Smooth muscle cell (in vitro differentiated cells): ENCODE data around the gene ATP13A2. TPM values are rescaled to one million over a fixed set of nuclear protein-coding genes. Genes with fewer than 3 reads are reported as not detected.

Source experiments
- DNase-seq: peaks from one replicate; lab custom pipeline; 2025; ENCODE audit not compliant: unreplicated experiment; lab: John Stamatoyannopoulos, UW
- H2AFZ ChIP-seq: fragments of 200-600 bp; sonication (generic); 2 replicates; pipeline ENCODE4 v1.6.0; 2016; ENCODE audit warnings: antibody characterized with exemption, low read depth, mild to moderate bottlenecking
- H3F3A ChIP-seq: fragments of 200-600 bp; sonication (generic); 2 replicates; pipeline ENCODE4 v1.6.0; 2017; ENCODE audit warnings: antibody characterized with exemption, low read depth
- H3K27ac ChIP-seq: fragments of 200-600 bp; sonication (generic); 2 replicates; pipeline ENCODE4 v1.5.1; 2016; ENCODE audit warnings: low read depth, mild to moderate bottlenecking
- H3K27me3 ChIP-seq: fragments of 200-600 bp; sonication (generic); 2 replicates; pipeline ENCODE4 v1.6.1; 2016; ENCODE audit warnings: low read depth, mild to moderate bottlenecking
- H3K36me3 ChIP-seq: fragments of 200-600 bp; sonication (generic); 2 replicates; pipeline ENCODE4 v1.5.1; 2016; ENCODE audit warnings: low read depth
- H3K4me1 ChIP-seq: fragments of 200-600 bp; sonication (generic); 2 replicates; pipeline ENCODE4 v1.5.1; 2016; ENCODE audit warnings: low read depth
- H3K4me2 ChIP-seq: fragments of 200-600 bp; sonication (generic); 2 replicates; pipeline ENCODE4 v1.6.0; 2016; ENCODE audit warnings: mild to moderate bottlenecking
- H3K4me3 ChIP-seq: fragments of 200-600 bp; sonication (generic); 2 replicates; pipeline ENCODE4 v1.5.1; 2016; ENCODE audit warnings: mild to moderate bottlenecking
- H3K79me2 ChIP-seq: fragments of 200-600 bp; sonication (generic); 2 replicates; pipeline ENCODE4 v1.6.0; 2016; ENCODE audit warnings: low read depth, mild to moderate bottlenecking
- H3K9ac ChIP-seq: fragments of 200-600 bp; sonication (generic); 2 replicates; pipeline ENCODE4 v1.6.0; 2016; ENCODE audit warnings: low read depth
- H3K9me3 ChIP-seq: fragments of 200-600 bp; sonication (generic); replicated peaks from 2 replicates; pipeline ENCODE4 v1.5.1; 2016; ENCODE audit warnings: low read depth
- H4K20me1 ChIP-seq: fragments of 200-600 bp; sonication (generic); 2 replicates; pipeline ENCODE4 v1.6.0; 2016; ENCODE audit warnings: low read depth
- CTCF ChIP-seq: fragments of 200-600 bp; sonication (generic); IDR thresholded peaks from 2 replicates; pipeline ENCODE4 v1.5.1; 2017; ENCODE audit warnings: borderline replicate concordance, mild to moderate bottlenecking, antibody characterized with exemption; ENCODE audit not compliant: insufficient read depth, poor library complexity, severe bottlenecking
- WGBS: methylation state at CpG from one replicate; pipeline ENCODE4 v1.1.7; 2016; ENCODE audit warnings: low lambda C conversion rate; 5-methylcytosine and 5-hydroxymethylcytosine counted together
- polyA plus RNA-seq: library from polyadenylated mRNA; unstranded; fragments of >200 nt; fragmentation: Nextera tagmentation; extraction: Ambion mirVana; gene quantifications from 2 replicates; pipeline ENCODE4 v1.2.1, GENCODE V29; 2016
- total RNA-seq: library from RNA; depleted of rRNA; stranded (reverse); fragments of >200 nt; gene quantifications from 2 replicates; pipeline ENCODE4 v1.2.3, GENCODE V29; 2014

Gene ATP13A2
- total and polyA plus RNA-seq, 2 experiments from 2014 or later, result 27.7 to 42.3 TPM

GRCh38 chr1:17043676-17044075 is 31.9 kb upstream of the ATP13A2 start:
- peaks cover 59% of the 10 kb centered on the region for H4K20me1 ChIP-seq
- no peaks in the 10 kb centered on the region for H3F3A ChIP-seq
- no peak for TF ChIP-seq CTCF
- no peak overlapping the region for H3K4me2 ChIP-seq
- H2AFZ ChIP-seq, result no peak overlapping the region
- no peaks in the 10 kb centered on the region for H3K9me3 ChIP-seq
- no peaks in the 10 kb centered on the region for H3K27me3 ChIP-seq
- H3K4me1 ChIP-seq, result no peaks in the 10 kb centered on the region
- peaks cover 26% of the 10 kb centered on the region for H3K36me3 ChIP-seq
- H3K4me3 ChIP-seq, result no peak overlapping the region
- H3K9ac ChIP-seq, result no peak overlapping the region
- DNase-seq, result no peak
- WGBS, result 93% methylated on average over 5 of the region's 5 CpGs
- H3K79me2 ChIP-seq, result peaks cover 55% of the 10 kb centered on the region
- H3K27ac ChIP-seq, result no peak overlapping the region

DNA sequence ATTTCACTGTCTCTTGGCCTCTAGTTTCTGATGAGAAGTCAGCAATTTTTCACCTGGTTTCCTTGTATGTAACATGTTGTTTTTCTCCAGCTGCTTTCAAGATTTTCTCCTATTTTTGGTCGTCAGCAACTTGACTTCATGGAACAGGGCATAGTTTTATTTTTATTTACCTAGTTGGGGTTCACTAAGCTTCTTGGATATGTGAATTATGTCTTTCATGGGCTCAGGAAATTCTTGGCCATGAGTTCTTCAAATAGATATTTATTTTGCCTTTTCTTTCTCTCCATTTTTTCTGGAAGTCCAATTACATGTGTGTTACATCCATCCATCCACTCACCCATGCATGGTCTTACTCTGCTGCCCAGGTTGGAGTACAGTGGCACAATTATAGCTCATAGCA is 28.4 kb upstream of the ATP13A2 start:
- Histone ChIP-seq H2AFZ (no peak overlapping the region), H3K9me3 (no peaks in the 10 kb centered on the region), H3K27ac (no peak overlapping the region), H3K36me3 (peaks cover 29% of the 10 kb centered on the region), H3K4me3 (no peak overlapping the region), H3K4me1 (no peaks in the 10 kb centered on the region), H3F3A (no peaks in the 10 kb centered on the region), H3K9ac (no peak overlapping the region), H3K79me2 (peaks cover 41% of the 10 kb centered on the region), H3K27me3 (no peaks in the 10 kb centered on the region), H4K20me1 (peaks cover 58% of the 10 kb centered on the region), H3K4me2 (no peak overlapping the region)
- no peak for DNase-seq
- TF ChIP-seq CTCF, result no peak
- 84% methylated on average over 1 of the region's 1 CpG for WGBS

- no peak overlapping the region for H3K27ac ChIP-seq
- H3K9me3 ChIP-seq, result no peaks in the 10 kb centered on the region
- no peaks in the 10 kb centered on the region for H3F3A ChIP-seq
- no peaks in the 10 kb centered on the region for H3K4me1 ChIP-seq
- no peak for DNase-seq
- H2AFZ ChIP-seq, result no peak overlapping the region
- no peak overlapping the region for H3K4me2 ChIP-seq
- H3K79me2 ChIP-seq, result peaks cover 35% of the 10 kb centered on the region
- H3K36me3 ChIP-seq, result peaks cover 27% of the 10 kb centered on the region
- H3K9ac ChIP-seq, result no peak overlapping the region
- no peaks in the 10 kb centered on the region for H3K27me3 ChIP-seq
- WGBS, result 99% methylated on average over 2 of the region's 2 CpGs
- H4K20me1 ChIP-seq, result peaks cover 58% of the 10 kb centered on the region
- no peak for TF ChIP-seq CTCF
- H3K4me3 ChIP-seq, result no peak overlapping the region
Measured at GRCh38 chr1:17039522-17039921, 27.8 kb upstream of the ATP13A2 start.

GRCh38 chr1:17033481-17033880 is 21.8 kb upstream of the ATP13A2 start:
- H3K4me3 ChIP-seq, result no peak overlapping the region
- no peaks in the 10 kb centered on the region for H3F3A ChIP-seq
- TF ChIP-seq CTCF, result no peak
- no peak for DNase-seq
- peaks cover 7% of the 10 kb centered on the region for H3K79me2 ChIP-seq
- 96% methylated on average over 4 of the region's 4 CpGs for WGBS
- H3K27ac ChIP-seq, result no peak overlapping the region
- H3K9ac ChIP-seq, result no peak overlapping the region
- no peaks in the 10 kb centered on the region for H3K27me3 ChIP-seq
- H3K36me3 ChIP-seq, result peaks cover 3% of the 10 kb centered on the region
- H3K4me2 ChIP-seq, result no peak overlapping the region
- no peaks in the 10 kb centered on the region for H3K4me1 ChIP-seq
- peaks cover 47% of the 10 kb centered on the region for H4K20me1 ChIP-seq
- H2AFZ ChIP-seq, result no peak overlapping the region
- H3K9me3 ChIP-seq, result no peaks in the 10 kb centered on the region
